Sigmoid colon (tissue), 4 donors: ENCODE measurements around the gene GLIPR1.

Experiments
- CTCF ChIP-seq, 4 experiments: fragments of 450-650 bp in 3 of 4; fragments of 200-600 bp in 1 of 4; IDR thresholded peaks; one replicate each; pipeline ENCODE4 v1.5.1; 2016 to 2019; ENCODE audit warnings: antibody characterized with exemption in 4 of 4, mild to moderate bottlenecking in 3 of 4, moderate library complexity in 2 of 4
- EP300 ChIP-seq, 4 donors: sonication (generic); formaldehyde crosslinking; IDR thresholded peaks; one replicate each; pipeline ENCODE4 v1.6.1; 2017; ENCODE audit warnings: antibody characterized with exemption in 4 of 4
- POLR2A ChIP-seq, 2 donors: fragments of 450-650 bp; IDR thresholded peaks; one replicate each; pipeline ENCODE4 v1.6.1; 2016; ENCODE audit warnings: antibody characterized with exemption in 2 of 2, mild to moderate bottlenecking in 2 of 2, moderate library complexity in 2 of 2
- POLR2AphosphoS5 ChIP-seq, 4 donors: sonication (generic); formaldehyde crosslinking; IDR thresholded peaks; one replicate each; pipeline ENCODE4 v1.6.1; 2017; ENCODE audit warnings: antibody characterized with exemption in 4 of 4

- no peak for TF ChIP-seq POLR2AphosphoS5 (IDR thresholded peaks at IDR 0.05)
- TF ChIP-seq CTCF (IDR thresholded peaks at IDR 0.05) = no peak
- TF ChIP-seq POLR2A (IDR thresholded peaks at IDR 0.05) = no peak
- no peak for TF ChIP-seq EP300 (IDR thresholded peaks at IDR 0.05)
Observed at GRCh38 chr12:75543529-75543928, 63.0 kb downstream of the GLIPR1 start.
